ENCODE results near the gene CDC42SE2. TPM values are rescaled to one million over a fixed set of nuclear protein-coding genes. Genes with fewer than 3 reads are reported as not detected.

The CDC42SE2 gene
- total RNA-seq, 1 donor from 2014 or later, result 12.8 TPM

GRCh38 chr5:131316026-131316425 lies 52.2 kb downstream of the CDC42SE2 start:
- H3K4me1 ChIP-seq, result peaks cover 0 to 2% of the 10 kb centered on the region in 2 donors
- H3K9me3 ChIP-seq, result no peaks in the 10 kb centered on the region
- no peak for TF ChIP-seq CTCF (IDR thresholded peaks at IDR 0.05)
- no peaks in the 10 kb centered on the region for H3K36me3 ChIP-seq
- H3K27ac ChIP-seq, result no peak overlapping the region
- DNase-seq (ENCODE audit: low spot score in 2 of 2), result no peak
- intact Hi-C loops (cut with DNase I), result no loop called here
- no peaks in the 10 kb centered on the region for H3K27me3 ChIP-seq
- no peak overlapping the region for H3K4me3 ChIP-seq

GRCh38 chr5:131316822-131317221 lies 53.0 kb downstream of the CDC42SE2 start:
- H3K4me1 ChIP-seq, result peaks cover 0 to 2% of the 10 kb centered on the region in 2 donors
- H3K9me3 ChIP-seq, result no peaks in the 10 kb centered on the region
- H3K36me3 ChIP-seq, result no peaks in the 10 kb centered on the region
- no peak for TF ChIP-seq CTCF (IDR thresholded peaks at IDR 0.05)
- intact Hi-C loops (cut with DNase I), result no loop called here
- DNase-seq (ENCODE audit: low spot score in 2 of 2), result no peak
- no peaks in the 10 kb centered on the region for H3K27me3 ChIP-seq
- H3K4me3 ChIP-seq, result no peak overlapping the region
- no peak overlapping the region for H3K27ac ChIP-seq

- H3K27ac ChIP-seq, result no peak overlapping the region
- H3K36me3 ChIP-seq, result no peaks in the 10 kb centered on the region
- DNase-seq (ENCODE audit: low spot score in 2 of 2), result no peak
- H3K4me1 ChIP-seq, result peaks cover 0 to 9% of the 10 kb centered on the region in 2 donors
- H3K27me3 ChIP-seq, result no peaks in the 10 kb centered on the region
- no peak overlapping the region for H3K4me3 ChIP-seq
- TF ChIP-seq CTCF (IDR thresholded peaks at IDR 0.05), result no peak
- intact Hi-C loops (cut with DNase I), result no loop called here
- no peaks in the 10 kb centered on the region for H3K9me3 ChIP-seq
These were observed 54.6 kb downstream of the CDC42SE2 start for GRCh38 chr5:131318455-131318854.

GRCh38 chr5:131321066-131321465 lies 57.2 kb downstream of the CDC42SE2 start:
- Histone ChIP-seq H3K36me3 (no peaks in the 10 kb centered on the region), H3K4me1 (peaks cover 0 to 19% of the 10 kb centered on the region in 2 donors), H3K27ac (no peak overlapping the region), H3K9me3 (no peaks in the 10 kb centered on the region), H3K27me3 (no peaks in the 10 kb centered on the region), H3K4me3 (no peak overlapping the region)
- intact Hi-C loops (cut with DNase I), result no loop called here
- no peak for DNase-seq (ENCODE audit: low spot score in 2 of 2)
- TF ChIP-seq CTCF (IDR thresholded peaks at IDR 0.05), result no peak

GRCh38 chr5:131322926-131323325 lies 59.1 kb downstream of the CDC42SE2 start:
- H3K4me1 ChIP-seq, result peaks cover 0 to 19% of the 10 kb centered on the region in 2 donors
- TF ChIP-seq CTCF (IDR thresholded peaks at IDR 0.05), result no peak
- H3K36me3 ChIP-seq, result no peaks in the 10 kb centered on the region
- intact Hi-C loops (cut with DNase I), result no loop called here
- H3K9me3 ChIP-seq, result no peaks in the 10 kb centered on the region
- H3K4me3 ChIP-seq, result no peak overlapping the region
- H3K27me3 ChIP-seq, result no peaks in the 10 kb centered on the region
- H3K27ac ChIP-seq, result no peak overlapping the region
- no peak for DNase-seq (ENCODE audit: low spot score in 2 of 2)

- H3K4me3 ChIP-seq, result no peak overlapping the region
- TF ChIP-seq CTCF (IDR thresholded peaks at IDR 0.05), result no peak
- no peaks in the 10 kb centered on the region for H3K36me3 ChIP-seq
- no peak for DNase-seq (ENCODE audit: low spot score in 2 of 2)
- no peak overlapping the region for H3K27ac ChIP-seq
- peaks cover 0 to 21% of the 10 kb centered on the region in 2 donors for H3K4me1 ChIP-seq
- no peaks in the 10 kb centered on the region for H3K9me3 ChIP-seq
- intact Hi-C loops (cut with DNase I), result no loop called here
- no peaks in the 10 kb centered on the region for H3K27me3 ChIP-seq
These were observed 59.5 kb downstream of the CDC42SE2 start for GRCh38 chr5:131323378-131323777.
